Fibroblast of pulmonary artery (primary cell): ENCODE measurements around the gene INPP4B.

ENCODE experiments used
- DNase-seq: peaks from one replicate; pipeline ENCODE4 v3.0.0-alpha.2; 2010; ENCODE audit warnings: low read depth
- H3K4me3 ChIP-seq: replicated peaks from 2 replicates; pipeline ENCODE4 v1.5.1; 2011; ENCODE audit warnings: low read depth, mild to moderate bottlenecking, control low read depth, low read length, moderate library complexity
- CTCF ChIP-seq: IDR thresholded peaks from 2 replicates; pipeline ENCODE4 v1.5.1; 2011; ENCODE audit warnings: mild to moderate bottlenecking, control low read depth, low read length, inconsistent platforms; ENCODE audit errors: missing control alignments

The INPP4B gene

DNA sequence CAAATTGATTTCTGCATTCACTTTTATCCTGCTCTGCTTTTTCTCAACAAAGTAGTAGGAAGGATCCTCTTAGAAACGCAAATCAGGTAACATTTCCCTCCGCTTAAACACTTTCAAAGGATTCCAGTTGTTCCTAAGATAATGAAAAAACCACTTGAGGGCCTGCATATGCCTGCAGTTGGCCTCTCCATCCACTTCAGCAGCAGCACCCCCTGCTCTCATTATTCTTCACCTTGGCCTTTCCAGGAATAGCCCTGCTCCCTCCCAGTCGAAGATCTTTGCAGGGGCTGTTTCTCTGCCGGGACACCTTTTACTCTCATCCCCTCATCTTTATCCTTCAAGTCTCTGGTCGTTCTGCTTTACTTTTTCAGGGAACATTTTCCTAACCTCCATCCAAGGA lies 314.0 kb downstream of the INPP4B start:
- TF ChIP-seq CTCF, result no peak
- H3K4me3 ChIP-seq, result no peak overlapping the region
- DNase-seq, result no peak

DNA sequence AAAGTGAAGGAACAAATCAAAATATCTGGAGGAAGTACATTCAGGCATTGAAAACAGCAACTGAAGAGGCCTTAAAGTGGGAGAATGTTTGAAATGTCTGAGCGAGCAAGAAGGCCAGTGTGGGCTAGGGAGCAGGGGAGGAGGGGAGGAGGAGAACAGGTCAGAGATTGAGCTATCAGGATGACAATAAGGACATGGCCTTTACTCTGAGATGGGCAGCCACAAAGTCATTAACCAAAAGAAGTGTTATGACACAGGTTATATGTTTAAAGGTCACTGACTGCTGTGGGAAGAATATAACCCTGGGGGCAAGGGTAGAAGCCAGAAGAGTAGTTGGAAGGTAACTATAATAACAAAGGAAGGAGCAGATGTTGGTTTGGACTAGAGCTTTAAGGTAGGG lies 315.4 kb downstream of the INPP4B start:
- no peak for TF ChIP-seq CTCF
- no peak overlapping the region for H3K4me3 ChIP-seq
- no peak for DNase-seq

DNA sequence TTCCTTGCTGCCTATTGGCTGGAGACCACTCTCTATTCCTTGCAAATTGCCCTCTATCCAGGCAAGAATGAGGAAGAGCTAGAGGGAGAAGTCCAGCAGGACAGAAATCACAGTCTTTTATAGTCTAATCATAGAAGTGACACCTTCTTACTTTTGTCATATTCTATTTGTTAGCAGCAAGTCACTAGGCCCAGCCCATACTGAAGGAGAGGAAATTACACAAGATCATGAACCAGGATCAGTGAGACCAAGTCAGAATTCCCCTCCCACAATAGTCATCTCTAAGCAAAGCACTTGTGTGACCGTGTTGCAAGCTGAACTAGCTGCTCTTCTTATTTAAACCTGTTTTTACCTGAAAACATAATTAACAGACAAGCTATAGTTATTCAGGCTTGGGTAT lies 317.7 kb downstream of the INPP4B start:
- no peak for TF ChIP-seq CTCF
- no peak overlapping the region for H3K4me3 ChIP-seq
- DNase-seq, result peak; percentile 10

GRCh38 chr4:142523111-142523510 lies 323.0 kb downstream of the INPP4B start:
- DNase-seq, result no peak
- H3K4me3 ChIP-seq, result no peak overlapping the region
- no peak for TF ChIP-seq CTCF

DNA sequence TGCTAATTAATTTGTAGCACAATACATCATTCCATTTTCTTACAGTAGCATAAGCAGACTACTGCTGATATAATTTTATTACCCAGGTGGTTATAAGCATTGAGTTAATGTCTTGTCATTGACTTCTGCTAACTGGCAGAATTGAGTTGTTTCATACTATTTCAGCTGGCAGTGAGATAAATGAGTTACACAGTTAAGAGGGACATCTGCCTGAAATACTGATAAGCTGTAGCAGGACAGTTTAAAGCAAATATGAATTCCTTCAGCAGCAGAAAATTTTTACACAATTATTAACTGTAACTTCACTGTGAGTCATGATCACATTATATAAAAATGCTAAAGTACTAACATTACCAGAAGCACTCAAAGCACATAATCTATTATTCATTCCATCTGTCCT lies 326.8 kb downstream of the INPP4B start:
- H3K4me3 ChIP-seq, result no peak overlapping the region
- no peak for TF ChIP-seq CTCF
- DNase-seq, result no peak

DNA sequence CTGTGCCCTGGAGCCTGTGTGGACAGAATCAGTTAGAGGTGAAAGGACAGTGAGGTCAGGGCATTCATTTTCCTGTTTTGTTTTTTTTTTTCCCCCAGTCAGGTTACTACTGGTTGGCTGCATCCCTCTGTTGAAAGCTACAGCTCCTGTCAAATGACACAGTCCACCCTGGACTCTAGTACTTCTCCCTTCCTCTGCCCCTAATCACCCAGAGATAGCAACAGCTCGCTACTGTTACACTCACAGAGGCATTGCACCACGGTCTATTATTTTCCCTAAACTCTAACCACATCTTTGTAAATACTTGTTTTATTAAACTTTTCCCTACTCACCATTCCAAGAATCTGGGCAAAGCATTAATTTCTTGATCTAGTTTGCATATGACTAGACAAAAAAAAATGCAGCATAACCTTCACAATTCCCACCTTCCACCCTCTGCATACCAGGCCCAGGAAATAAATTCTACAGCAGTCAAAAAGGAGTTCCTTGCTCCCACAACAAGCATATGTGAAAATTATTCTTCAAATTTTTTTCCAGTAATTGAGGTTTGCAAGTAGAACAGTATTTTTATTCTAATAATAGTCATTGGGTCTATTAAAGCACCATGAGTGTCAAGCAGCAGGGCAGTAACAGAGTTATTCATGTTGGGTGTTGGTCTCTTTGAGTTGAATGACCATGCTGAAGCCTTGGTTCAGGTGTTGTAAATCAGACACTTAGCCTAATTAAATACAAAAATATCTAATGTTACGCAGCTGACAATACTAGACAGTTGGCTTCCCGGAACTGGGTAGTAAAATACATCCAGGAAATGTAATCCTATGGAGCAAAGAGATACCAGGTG lies 329.2 kb downstream of the INPP4B start:
- DNase-seq, result peak; percentile 29
- TF ChIP-seq CTCF, result no peak

DNA sequence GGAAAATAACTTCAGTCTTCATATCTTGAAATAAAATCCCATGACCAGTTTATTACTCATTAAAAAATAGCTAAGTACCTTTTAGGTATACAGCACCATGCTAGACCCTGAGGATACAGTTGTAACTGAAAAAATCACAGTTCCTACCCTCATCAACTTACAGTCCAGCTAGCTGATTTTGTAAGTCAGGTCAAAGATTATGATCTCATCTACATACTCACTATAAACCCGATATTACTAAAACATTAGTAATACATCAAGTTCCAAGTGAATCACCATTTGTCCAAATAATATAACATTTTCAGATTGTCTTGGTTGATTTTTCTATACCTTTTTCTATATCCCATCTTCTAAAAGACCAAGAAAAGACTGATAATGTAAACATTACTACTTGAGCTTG lies 333.9 kb downstream of the INPP4B start:
- TF ChIP-seq CTCF, result no peak
- H3K4me3 ChIP-seq, result no peak overlapping the region
- DNase-seq, result no peak

More for the DNA sequence above, 329.2 kb downstream of the INPP4B start:
- H3K4me3 ChIP-seq, result no peak overlapping the region
